Mucosa of stomach (tissue), 1 donor: ENCODE data around the gene SLC29A3.

Experiments
- H3K27me3 ChIP-seq: one replicate; pipeline ENCODE4 v1.7.0; 2013; ENCODE audit warnings: mild to moderate bottlenecking, low read length; ENCODE audit not compliant: control insufficient read depth, insufficient read depth
- H3K36me3 ChIP-seq: one replicate; pipeline ENCODE4 v1.7.0; 2013; ENCODE audit warnings: low read length; ENCODE audit not compliant: control insufficient read depth, insufficient read depth
- H3K4me1 ChIP-seq: one replicate; pipeline ENCODE4 v1.7.0; 2013; ENCODE audit warnings: mild to moderate bottlenecking, low read length; ENCODE audit not compliant: control insufficient read depth, insufficient read depth
- H3K4me3 ChIP-seq: one replicate; pipeline ENCODE4 v1.7.0; 2013; ENCODE audit warnings: low read length
- H3K9ac ChIP-seq: one replicate; pipeline ENCODE4 v1.7.0; 2013; ENCODE audit warnings: mild to moderate bottlenecking, low read length, moderate library complexity
- H3K9me3 ChIP-seq: one replicate; pipeline ENCODE4 v1.7.0; 2013; ENCODE audit warnings: mild to moderate bottlenecking, low read length, moderate library complexity; ENCODE audit not compliant: control insufficient read depth
- donor health status: Pancreatic carcinoma.

SLC29A3 gene

DNA sequence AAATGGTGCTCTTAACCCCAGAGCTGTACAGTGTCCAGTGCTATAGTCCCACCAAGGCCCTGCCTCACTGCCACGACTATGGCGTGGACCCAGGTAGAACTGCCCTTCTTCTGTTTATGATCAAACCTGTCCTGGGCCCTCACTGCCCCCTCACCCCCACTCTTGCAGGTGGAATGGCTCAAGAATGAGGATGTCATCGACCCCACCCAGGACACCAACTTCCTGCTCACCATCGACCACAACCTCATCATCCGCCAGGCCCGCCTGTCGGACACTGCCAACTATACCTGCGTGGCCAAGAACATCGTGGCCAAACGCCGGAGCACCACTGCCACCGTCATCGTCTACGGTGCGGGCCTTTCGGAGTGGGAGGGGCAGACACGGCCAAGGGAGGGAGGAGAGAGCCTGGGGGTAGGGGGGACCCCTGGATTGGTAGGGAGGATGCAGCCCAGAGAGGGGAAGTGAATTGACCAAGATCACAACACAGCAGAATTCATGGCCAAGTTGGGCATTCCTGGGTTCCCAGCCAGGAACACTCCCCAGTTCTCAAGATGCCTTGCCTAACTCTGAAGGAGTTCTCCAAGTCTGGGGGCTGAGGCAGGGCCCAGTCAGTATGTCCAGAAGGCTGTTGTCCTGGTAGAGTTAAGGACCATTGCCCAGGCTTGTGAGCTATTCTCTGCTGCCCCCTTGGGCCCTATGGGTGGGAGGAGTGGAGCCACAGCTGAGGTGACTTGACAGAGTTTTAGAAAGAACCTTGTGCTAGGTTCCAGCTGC lies 32.4 kb upstream of the SLC29A3 start:
- H3K4me3 ChIP-seq = no peak overlapping the region
- no peak overlapping the region for H3K9ac ChIP-seq
- no peaks in the 10 kb centered on the region for H3K9me3 ChIP-seq
- no peaks in the 10 kb centered on the region for H3K4me1 ChIP-seq
- peaks cover 22% of the 10 kb centered on the region for H3K36me3 ChIP-seq
- no peaks in the 10 kb centered on the region for H3K27me3 ChIP-seq

DNA sequence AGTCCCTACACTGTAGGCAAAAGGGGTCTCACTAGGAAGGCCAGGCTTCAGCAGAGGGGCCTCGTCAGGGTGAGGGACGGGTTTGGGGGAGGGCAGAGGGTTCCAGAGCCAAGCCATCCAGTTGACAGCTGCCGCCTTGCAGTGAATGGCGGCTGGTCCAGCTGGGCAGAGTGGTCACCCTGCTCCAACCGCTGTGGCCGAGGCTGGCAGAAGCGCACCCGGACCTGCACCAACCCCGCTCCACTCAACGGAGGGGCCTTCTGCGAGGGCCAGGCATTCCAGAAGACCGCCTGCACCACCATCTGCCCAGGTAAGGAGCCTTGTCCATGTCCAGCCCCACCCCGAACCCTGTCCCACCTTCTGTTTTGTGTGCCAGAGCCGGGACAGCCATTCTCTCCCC lies 31.6 kb upstream of the SLC29A3 start:
- Histone ChIP-seq H3K9ac (no peak overlapping the region), H3K4me3 (no peak overlapping the region), H3K9me3 (no peaks in the 10 kb centered on the region), H3K27me3 (no peaks in the 10 kb centered on the region), H3K36me3 (peaks cover 22% of the 10 kb centered on the region), H3K4me1 (no peaks in the 10 kb centered on the region)

DNA sequence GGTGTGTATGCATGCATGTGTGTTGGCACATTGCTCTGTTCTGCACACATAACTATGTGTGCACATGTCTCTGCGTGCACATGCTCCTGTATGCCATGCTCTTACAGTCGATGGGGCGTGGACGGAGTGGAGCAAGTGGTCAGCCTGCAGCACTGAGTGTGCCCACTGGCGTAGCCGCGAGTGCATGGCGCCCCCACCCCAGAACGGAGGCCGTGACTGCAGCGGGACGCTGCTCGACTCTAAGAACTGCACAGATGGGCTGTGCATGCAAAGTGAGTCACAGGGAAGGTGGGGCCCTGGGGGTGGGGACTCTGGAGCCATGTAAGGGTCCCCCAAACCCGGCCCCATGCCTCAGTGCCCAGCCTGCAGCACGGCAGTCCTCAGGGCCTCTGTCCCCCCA lies 30.6 kb upstream of the SLC29A3 start:
- H3K9me3 ChIP-seq = no peaks in the 10 kb centered on the region
- H3K36me3 ChIP-seq = peaks cover 22% of the 10 kb centered on the region
- no peaks in the 10 kb centered on the region for H3K4me1 ChIP-seq
- H3K9ac ChIP-seq = no peak overlapping the region
- H3K4me3 ChIP-seq = no peak overlapping the region
- no peaks in the 10 kb centered on the region for H3K27me3 ChIP-seq

DNA sequence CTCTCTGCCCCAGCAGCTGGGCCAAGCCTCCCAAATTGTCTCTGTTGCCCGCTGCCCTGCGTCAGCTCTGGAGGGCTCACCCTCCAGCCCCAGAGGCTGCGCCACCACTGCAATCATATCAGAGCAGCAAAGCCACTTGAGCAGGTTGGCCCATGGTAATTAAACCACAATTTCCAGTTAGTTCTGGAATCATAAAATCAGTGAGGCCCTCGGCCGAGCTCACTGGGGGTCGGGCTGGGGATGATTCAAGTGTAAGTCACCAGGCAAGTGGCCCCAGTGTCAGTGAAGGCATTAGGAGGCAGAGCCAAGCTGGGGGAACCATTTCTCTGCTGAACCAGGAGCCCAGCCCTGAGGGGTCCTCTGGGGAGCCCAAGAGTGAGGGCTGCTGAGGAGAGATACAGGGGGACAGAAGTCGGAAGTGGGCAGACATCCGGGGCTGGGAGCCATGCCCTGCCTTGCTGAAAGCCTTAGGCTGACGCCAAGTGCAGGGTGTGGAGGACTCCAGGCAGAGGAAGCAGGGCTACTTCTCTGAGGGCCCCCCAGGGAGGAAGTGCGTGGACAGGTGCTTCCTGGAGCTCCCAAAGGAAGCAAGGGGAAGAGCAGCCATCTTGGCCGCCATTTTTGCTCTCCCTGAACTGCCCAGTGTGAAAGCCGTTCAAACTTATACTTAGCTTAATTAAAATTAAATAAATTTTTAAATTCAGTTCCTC lies 29.5 kb upstream of the SLC29A3 start:
- no peak overlapping the region for H3K4me3 ChIP-seq
- H3K4me1 ChIP-seq = no peaks in the 10 kb centered on the region
- H3K9ac ChIP-seq = no peak overlapping the region
- no peaks in the 10 kb centered on the region for H3K9me3 ChIP-seq
- H3K27me3 ChIP-seq = no peaks in the 10 kb centered on the region
- H3K36me3 ChIP-seq = peaks cover 22% of the 10 kb centered on the region

DNA sequence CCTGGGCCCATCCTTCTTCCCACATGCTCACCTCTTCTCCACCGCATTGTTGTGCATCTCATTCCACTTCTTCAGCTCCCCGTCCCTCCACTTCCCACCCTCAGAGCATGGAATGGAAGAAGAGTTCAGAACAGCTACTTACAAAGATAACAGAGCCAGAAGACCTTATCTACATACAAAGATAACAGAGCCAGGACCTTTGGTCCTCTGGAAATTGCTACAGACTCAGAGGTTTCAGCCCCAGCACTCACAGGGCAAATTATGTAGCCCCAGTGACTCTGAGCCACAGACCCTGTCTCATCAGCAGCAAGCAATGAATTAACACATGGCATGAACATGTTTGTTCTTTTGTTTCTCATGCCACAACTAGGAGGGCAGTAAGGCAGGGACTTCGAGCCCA lies 28.7 kb upstream of the SLC29A3 start:
- Histone ChIP-seq H3K36me3 (peaks cover 15% of the 10 kb centered on the region), H3K4me1 (no peaks in the 10 kb centered on the region), H3K27me3 (no peaks in the 10 kb centered on the region), H3K9me3 (no peaks in the 10 kb centered on the region), H3K9ac (no peak overlapping the region), H3K4me3 (no peak overlapping the region)

DNA sequence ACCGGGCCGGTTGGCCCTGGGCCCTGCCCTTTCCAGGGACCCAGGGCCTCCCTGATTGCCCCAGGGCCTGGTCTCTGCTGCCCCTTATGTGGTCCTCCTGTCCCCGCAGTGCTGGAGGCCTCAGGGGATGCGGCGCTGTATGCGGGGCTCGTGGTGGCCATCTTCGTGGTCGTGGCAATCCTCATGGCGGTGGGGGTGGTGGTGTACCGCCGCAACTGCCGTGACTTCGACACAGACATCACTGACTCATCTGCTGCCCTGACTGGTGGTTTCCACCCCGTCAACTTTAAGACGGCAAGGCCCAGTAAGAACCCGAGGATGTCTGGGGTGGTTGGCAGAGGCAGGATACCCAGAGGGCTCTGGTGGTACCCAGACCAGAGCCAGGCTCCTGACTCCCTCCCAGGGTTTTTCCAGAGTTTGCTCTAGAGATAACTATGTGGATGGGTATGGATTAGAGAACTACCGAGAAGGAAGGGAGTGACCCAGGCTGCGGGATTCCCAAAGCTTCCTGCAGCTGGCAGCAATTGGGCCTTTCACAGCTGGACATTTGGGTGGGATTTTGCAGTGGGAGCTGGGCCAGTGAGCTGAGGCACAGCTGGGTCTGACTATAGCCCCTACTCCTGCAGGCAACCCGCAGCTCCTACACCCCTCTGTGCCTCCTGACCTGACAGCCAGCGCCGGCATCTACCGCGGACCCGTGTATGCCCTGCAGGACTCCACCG lies 28.1 kb upstream of the SLC29A3 start:
- Histone ChIP-seq H3K27me3 (no peaks in the 10 kb centered on the region), H3K9me3 (no peaks in the 10 kb centered on the region), H3K4me1 (no peaks in the 10 kb centered on the region), H3K9ac (no peak overlapping the region), H3K4me3 (no peak overlapping the region), H3K36me3 (peaks cover 15% of the 10 kb centered on the region)

DNA sequence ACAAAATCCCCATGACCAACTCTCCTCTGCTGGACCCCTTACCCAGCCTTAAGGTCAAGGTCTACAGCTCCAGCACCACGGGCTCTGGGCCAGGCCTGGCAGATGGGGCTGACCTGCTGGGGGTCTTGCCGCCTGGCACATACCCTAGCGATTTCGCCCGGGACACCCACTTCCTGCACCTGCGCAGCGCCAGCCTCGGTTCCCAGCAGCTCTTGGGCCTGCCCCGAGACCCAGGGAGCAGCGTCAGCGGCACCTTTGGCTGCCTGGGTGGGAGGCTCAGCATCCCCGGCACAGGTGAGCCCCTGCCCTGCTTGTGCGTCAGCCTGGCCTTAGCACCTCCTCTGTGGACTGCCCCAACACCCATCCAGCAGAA lies 27.5 kb upstream of the SLC29A3 start:
- Histone ChIP-seq H3K4me3 (no peak overlapping the region), H3K9me3 (no peaks in the 10 kb centered on the region), H3K4me1 (no peaks in the 10 kb centered on the region), H3K9ac (no peak overlapping the region), H3K27me3 (no peaks in the 10 kb centered on the region), H3K36me3 (peaks cover 12% of the 10 kb centered on the region)

DNA sequence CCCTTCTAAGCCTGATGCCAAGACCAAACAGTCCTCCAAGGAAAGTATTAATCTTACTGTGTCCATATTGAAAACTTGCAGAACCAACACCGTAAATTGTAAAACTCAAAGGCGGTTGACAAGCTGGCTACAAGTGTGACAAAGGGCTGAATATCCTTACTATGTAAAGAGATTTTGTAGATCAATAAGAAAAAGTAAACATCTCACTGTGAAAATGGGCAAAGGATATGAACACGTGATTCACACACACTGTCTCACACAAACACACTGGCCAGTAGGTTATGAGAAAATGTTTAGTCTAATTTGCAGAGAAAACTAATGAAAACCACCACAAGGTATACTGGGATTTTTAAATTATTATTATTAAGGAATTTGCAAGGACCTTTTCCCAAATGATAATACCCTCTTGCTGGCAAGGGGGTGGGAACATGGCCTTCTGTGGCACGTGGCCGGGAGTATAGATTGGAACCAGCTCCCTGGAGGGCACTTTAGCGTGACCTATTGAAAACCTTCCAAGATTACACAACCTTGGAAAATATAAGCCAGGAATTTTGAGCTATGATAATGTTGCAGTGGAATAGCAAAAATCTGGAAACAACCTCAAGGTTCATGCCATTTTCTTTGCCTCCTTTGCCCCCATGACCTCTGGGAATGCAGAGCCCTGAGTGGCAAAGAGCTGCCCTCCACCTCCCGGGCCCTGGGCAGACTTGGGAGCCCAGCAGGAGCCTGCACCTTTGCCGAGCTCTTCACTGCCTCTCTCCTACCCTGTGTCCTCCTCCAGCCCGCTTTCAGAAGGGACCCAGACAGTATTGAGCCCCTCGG lies 26.2 kb upstream of the SLC29A3 start:
- Histone ChIP-seq H3K9me3 (no peaks in the 10 kb centered on the region), H3K9ac (no peak overlapping the region), H3K36me3 (peaks cover 6% of the 10 kb centered on the region), H3K27me3 (no peaks in the 10 kb centered on the region), H3K4me1 (no peaks in the 10 kb centered on the region), H3K4me3 (no peak overlapping the region)

DNA sequence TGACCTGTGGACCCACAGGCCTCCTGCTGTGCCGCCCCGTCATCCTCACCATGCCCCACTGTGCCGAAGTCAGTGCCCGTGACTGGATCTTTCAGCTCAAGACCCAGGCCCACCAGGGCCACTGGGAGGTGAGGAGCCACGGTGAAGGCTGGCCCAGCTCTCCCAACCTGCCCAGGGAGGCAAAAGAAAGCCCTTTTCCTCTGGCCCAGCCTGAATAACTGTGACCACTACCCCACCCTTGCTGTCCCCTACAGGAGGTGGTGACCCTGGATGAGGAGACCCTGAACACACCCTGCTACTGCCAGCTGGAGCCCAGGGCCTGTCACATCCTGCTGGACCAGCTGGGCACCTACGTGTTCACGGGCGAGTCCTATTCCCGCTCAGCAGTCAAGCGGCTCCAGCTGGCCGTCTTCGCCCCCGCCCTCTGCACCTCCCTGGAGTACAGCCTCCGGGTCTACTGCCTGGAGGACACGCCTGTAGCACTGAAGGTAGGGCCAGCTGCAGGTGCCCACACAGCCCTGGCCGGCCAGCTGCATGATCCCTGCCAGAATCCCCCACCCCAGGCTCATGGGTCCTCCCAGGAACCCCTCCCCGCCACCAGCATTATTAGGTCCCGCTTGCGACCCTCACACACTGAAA lies 25.5 kb upstream of the SLC29A3 start:
- Histone ChIP-seq H3K9ac (no peak overlapping the region), H3K36me3 (peaks cover 6% of the 10 kb centered on the region), H3K4me3 (no peak overlapping the region)

DNA sequence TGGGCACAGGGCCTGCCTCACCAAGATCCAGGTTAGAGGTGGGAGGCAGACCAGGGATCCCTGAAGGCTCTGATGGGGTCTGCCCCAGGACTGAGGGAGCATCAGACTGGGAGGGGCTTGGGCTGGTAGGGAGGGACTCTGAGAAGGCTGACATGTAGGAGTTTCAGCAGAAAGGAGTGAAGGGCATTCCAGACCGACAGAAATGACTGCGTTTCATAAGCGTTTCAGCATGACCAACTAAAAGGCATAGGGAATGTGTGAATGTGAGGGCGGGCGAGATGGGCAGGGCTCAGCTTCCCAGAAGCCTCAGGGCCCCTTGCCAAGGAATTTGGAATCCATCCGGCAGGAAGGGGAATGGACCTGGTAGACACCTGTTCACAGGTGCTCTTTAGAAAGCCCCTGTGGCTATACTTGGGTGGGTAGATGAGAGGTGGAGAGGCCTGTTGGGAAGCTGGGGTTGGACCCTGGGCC lies 24.9 kb upstream of the SLC29A3 start:
- no peaks in the 10 kb centered on the region for H3K9me3 ChIP-seq
- H3K36me3 ChIP-seq = peaks cover 2% of the 10 kb centered on the region
- H3K4me1 ChIP-seq = no peaks in the 10 kb centered on the region
- H3K9ac ChIP-seq = no peak overlapping the region
- H3K4me3 ChIP-seq = no peak overlapping the region
- H3K27me3 ChIP-seq = no peaks in the 10 kb centered on the region

More for the DNA sequence above, 25.5 kb upstream of the SLC29A3 start:
- Histone ChIP-seq H3K9me3 (no peaks in the 10 kb centered on the region), H3K4me1 (no peaks in the 10 kb centered on the region), H3K27me3 (no peaks in the 10 kb centered on the region)

DNA sequence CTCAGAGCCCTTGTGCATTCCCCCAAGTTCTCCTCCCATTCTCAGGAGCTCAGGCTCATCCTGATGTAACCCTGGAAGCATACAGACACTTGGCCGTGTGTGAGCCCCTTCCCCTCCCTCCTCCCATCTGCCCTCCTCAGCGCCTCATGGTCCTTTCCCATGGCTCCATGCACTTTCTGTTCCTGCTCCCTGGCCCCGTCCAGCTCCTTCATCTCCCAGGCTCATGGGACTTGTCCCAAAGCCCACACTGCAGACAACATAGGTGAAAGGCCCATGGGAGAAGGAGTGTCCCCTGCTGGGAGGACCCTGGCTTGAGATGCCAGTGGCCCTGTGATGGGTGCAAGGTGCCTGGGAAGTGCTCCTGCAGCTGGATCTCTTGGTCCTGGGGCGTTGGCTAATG lies 24.2 kb upstream of the SLC29A3 start:
- no peaks in the 10 kb centered on the region for H3K9me3 ChIP-seq
- H3K4me3 ChIP-seq = no peak overlapping the region
- H3K36me3 ChIP-seq = no peaks in the 10 kb centered on the region
- H3K4me1 ChIP-seq = no peaks in the 10 kb centered on the region
- H3K9ac ChIP-seq = no peak overlapping the region
- no peaks in the 10 kb centered on the region for H3K27me3 ChIP-seq
